T-helper 2 cell treated with Interferon-gamma antibody and Interleukin-4, amounts not matched to agents 100 ng/mL and 5 ng/mL, for 36 hours (primary cell): ENCODE measurements around the gene EXOC4. TPM values are rescaled to one million over a fixed set of nuclear protein-coding genes. Genes with fewer than 3 reads are reported as not detected.

Experiments
- intact Hi-C: fragments of 100-400 bp; cut with micrococcal nuclease; formaldehyde crosslinking; loops from one replicate; pipeline ENCODE4 v1.15.1; 2023
- total RNA-seq: library from RNA; stranded (reverse); gene quantifications from 2 replicates; pipeline ENCODE4 v1.2.3, GENCODE V29; 2022

EXOC4 gene
- total RNA-seq, 1 donor from 2014 or later = 74.2 TPM

DNA sequence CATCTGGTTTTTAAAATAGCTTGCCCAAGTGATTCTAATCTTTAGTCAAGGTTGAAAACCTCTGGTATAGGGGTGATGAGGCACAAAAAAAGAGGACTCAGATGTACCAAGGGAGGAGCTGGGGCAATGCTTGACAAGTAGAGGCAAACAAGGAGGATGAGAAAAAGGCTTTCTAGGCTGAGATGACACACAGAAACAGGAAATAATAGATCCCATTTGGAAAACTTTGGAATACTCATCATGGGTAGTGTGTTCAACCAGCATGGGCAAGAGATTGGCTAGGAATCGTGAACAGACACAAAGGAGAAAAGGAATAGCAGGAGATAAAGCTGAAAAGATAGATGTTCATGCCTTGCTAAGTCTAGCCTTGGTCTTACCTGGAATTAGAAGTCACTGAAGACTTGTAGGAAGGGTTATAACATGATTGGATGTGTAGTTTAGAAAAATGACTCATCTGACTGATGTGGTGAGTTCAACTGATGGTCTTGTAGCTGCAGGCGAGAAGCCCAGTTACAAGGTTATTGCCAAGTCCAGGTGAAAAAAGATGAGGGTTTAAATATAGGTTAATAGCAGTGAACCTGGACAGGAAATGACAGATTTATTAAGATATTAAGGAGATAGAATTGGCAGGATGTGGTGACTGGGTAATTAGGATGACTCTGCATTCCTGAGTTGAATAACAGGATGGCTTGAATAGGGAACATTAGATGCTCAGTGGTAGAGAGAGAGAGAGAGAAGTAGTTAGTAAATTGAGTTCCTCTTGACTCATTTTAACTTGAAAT is 660.2 kb downstream of the EXOC4 start:
- intact Hi-C loops = no loop called here

DNA sequence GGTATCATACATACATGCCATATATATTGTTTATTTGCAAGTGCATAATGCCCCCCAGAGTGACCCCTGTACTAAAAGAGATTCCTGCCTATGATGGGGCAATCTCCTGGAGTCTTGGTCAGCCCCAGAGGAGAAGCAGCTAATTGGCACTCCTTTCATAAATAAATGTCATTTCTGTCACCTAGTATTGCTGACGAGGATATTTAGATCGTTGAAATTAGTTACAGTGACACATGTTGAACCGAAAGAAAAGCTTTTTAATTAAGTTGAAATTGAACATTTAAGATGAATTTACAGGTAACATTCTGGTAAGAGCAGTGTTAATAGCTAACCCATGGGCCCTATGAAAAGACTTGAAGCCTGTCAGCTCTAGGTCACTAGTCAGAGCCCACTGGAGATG is 663.7 kb downstream of the EXOC4 start:
- intact Hi-C loops = no loop called here

DNA sequence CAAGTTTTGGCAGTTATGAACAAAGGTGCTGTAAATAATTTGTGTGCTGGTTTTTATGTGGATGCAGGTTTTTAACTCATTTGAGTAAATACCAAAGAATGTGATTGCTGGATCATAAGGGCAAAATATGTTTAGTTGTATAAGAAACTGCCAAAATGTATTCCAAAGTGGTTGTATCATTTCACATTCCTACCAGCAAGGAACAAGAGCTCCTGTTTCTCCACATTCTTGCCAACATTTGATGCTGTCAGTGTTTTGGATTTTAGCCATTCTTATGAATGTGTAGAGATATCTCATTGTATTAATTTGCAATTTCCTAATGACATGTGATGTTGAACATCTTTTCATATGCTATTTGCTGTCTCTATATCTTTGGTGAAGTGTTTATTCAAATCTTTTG is 666.9 kb downstream of the EXOC4 start:
- intact Hi-C loops = no loop called here

DNA sequence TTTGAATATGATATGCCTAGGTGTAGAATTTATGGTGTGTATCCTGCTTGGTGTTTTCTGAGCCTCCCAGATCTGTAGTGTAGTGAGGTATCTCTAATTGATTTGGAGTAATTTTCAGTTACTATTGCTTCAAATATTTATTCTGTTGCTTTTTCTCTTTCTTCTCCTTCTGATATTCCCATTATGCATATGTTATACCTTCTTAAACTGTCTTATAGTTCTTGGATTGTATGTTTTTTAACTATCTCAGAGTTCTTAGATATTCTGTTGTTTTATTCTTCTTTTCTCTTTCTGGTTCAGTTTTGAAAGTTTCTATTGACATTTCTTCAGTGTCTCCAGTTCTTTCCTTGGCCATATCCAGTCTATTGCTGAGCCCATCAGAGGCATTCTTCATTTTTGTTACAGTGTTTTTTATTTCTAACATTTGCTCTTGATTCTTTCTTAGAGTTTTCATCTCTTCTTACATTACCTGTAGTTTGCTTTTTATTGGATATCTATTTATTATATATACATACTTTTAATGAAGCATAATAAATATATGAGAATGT is 668.8 kb downstream of the EXOC4 start:
- intact Hi-C loops = no loop called here

DNA sequence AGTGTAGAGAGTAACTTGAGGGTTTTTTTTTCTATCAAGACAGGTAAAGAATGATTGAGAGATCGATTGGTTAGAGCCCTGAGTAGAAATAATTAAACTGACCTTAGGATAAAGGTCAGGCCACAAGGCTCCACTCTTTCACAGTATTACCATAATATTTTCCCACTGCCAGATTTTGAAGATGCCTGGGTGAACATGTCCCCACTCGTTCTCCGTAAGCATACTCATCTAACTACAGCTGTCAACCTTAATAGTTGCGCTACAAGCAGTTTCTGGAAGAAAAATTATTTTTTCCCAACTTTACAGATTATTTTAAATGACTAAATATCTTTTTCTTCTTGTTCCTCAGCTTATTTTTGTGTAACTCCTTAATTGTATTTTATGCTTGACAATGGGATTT is 671.1 kb downstream of the EXOC4 start:
- intact Hi-C loops = no loop called here

DNA sequence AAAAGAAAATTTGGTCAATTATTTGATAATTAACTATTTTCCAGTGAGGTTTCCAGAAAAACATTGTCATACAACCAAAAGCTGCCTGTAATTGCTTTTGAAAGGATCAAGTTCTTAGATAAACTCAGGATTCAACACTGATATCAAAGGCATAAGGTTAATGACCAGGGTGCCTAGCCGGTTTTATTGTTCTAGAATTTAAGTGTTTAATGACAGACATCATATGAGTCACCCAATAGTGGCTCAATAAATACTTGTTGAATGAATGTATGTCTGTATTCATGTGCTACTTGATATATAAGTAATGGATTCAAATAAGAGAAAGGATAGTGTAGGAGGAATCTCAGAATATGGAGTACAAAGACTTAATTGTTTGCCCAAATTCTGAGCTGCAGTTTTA is 678.2 kb downstream of the EXOC4 start:
- intact Hi-C loops = no loop called here

DNA sequence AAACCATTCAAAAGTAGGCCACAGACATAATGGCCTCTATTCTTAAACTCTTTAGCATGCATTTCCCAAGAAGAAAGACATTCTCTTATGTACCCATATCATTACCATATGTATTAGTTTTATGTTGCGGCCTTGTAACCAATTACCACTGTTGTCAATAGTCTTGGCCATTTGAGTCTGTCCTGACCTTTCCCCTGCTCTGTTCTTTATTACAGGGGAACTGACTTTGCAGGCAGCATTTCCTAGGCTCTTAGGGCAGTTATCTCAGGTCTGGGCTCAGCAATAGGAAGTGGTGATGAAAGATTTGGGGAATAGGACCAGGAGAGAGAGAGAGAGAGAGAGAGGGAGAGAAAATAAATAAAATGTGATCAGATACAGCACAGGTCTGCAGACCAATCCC is 679.7 kb downstream of the EXOC4 start:
- intact Hi-C loops = no loop called here

DNA sequence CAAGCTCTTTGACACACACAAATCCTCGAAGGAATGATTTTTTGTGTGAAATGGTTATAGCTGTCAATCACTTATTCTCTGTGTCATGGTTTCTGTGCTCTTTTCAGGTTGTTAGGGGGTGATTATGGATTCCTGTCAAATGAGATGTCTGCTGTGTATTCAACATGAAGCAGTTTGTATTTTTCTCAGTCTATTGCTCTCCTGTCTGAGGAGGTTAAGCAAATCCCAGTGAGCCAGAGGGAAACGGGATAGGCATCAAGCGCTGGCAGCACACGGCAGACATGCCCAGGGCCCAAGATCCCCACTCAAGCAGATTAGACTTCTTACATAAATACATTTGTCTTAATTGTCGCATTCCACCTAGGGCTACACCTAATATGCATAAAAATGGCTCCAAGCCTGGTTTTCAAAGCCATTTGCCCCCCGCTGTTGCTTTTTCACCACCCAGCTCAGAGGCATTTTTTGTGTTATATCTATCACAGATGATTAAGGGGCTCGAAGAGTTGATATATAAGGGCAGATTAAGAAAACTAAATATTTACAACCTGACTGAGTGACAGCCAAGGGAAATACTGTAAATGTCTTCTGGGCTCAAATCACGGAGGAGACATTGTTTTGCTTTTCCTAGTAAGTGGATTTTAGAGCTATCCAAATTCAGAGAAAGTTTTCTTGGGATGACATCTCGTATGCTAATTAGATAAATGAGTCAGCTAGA is 681.5 kb downstream of the EXOC4 start:
- intact Hi-C loops = no loop called here

DNA sequence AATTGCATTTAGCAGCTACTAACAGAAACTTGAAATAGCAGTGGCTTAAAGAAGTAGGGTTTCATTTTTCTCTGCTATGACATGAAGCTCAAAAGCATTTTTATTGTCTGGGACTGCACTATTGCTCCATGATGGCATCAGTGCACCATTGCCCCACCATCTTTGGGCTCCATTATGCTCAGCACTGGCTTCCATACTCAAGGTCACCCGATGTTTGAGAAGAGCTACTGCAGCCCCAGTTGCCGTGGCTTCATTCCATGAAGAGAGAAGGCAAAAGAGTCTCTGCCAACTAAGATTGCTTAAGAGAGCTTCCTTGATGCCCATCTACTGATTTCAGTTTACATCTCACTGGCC is 682.1 kb downstream of the EXOC4 start:
- intact Hi-C loops = no loop called here

DNA sequence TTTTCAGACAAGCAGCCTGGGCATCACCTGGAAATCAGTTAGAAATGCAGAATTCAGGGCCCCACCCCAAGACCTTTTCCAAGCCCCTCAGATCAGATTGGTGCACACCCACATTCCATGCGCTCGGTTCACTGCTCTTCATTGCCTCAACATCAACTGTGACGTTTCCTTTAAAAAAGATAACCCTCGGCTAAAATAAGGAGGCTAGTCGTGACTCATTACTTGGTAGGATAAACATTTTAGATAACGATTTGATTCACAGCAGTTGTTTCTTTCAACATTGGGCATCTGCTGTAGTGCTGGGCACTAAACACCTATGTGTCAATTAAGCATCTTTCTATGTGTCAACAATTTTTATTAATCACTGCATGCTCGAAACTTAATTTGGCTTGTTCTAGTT is 683.2 kb downstream of the EXOC4 start:
- intact Hi-C loops = no loop called here

DNA sequence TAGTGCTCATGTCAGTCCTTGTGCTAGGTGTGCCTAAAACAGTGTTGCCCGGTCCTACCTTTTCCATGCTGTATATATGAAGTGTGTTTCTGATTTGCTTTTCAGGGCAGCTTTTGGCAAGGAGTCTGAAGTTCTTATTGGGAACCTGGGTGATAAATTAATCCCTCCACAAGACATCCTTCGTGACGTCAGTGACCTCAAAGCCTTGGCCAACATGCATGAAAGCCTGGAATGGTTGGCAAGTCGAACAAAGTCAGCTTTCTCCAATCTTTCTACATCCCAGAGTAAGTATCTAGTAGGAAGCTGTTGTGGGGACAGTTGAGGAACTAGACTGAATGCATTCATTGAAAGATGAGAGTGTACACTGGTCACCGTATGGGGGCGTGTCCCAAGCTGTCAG is 684.9 kb downstream of the EXOC4 start:
- intact Hi-C loops = no loop called here

DNA sequence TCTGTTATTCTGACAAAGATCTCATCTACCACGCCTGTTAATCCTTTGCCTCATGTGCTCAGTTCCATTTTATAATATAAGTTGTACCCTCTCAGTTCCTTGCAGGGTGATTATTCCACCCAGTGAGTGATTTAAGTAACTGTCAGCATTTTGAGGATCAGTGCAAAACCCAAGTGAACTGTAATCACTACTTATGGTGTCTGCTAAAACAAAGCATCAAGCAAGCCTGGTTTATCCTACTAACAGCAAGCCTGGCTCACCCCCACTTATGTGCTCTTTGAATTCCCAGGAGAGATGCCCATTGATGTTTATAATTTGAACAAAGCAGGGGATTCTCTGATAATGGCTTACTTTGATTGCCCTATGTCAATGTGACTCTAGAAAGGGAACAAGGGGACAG is 687.5 kb downstream of the EXOC4 start:
- intact Hi-C loops = no loop called here

DNA sequence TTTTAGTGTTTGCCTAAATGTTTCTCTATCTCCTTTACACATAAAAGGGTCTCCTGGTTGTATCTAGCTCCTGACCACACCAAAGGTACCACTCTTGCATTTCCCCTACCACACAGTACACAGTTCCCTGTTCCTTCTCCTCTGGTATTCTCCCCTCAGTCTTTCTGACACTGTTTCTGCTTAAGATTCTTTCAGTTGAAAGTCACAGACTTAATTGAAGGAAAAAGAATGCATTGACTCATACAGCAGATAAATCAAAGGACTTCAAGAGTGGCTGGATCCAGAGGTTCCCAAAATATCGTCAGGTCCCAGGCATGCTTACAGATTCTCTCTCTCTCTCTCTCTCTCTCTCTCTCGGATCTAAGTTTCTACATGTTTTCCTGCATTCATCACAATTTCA is 688.6 kb downstream of the EXOC4 start:
- intact Hi-C loops = no loop called here

DNA sequence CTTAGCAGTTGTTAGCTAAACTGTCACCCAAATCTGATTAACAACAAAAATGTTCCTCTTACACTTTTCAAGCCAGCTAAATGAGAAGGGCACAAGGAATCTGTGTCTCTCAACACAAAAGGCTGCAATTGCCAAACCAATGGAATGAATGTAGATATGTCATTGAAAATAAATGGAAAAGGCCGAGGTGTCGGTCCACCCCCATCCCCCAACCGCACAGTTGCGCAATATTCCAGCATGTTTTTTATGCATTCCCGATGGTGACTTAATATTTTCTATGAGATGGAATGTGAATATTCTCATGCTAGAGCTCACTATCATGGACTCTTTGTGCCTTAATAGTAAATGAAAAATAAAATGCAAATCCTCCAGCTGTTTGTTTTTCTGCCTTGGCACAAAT is 692.6 kb downstream of the EXOC4 start:
- intact Hi-C loops = no loop called here

DNA sequence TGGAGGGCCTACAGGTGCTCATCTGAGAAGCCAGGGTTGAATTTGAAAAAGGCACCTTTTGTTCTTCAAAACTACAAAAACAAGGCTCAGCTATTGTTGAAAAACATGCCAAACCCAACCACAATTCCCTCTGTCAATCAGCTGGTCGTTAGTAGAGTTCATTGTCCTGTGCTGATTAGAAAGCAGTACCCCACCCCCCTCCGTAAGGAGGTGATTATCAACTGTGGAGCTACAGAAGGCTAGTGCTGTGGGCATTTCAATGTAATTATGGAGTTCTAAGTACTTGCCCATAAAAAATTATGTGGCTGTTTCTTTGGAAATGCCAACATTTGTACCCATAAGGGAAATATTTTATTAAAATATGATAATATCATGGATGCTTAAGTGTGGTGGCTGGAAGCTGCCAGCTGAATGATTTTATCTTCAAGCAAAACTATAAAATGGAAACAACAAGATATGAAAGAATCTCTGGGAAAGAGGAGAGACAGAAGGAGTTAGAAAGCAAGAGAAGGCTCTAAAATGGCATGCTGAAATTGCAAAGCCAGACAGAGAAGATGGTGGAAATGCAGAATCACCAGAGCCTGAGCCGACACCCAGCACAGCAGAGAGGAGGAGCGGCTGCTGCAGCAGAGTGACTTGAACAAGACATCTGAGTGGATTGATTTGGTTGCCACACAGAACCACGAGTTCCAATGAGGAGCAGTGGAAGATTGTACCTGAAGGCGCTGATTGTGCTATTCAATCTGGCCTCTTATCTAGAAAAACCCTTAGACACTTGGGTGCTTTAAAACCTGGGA is 694.8 kb downstream of the EXOC4 start:
- intact Hi-C loops = no loop called here

DNA sequence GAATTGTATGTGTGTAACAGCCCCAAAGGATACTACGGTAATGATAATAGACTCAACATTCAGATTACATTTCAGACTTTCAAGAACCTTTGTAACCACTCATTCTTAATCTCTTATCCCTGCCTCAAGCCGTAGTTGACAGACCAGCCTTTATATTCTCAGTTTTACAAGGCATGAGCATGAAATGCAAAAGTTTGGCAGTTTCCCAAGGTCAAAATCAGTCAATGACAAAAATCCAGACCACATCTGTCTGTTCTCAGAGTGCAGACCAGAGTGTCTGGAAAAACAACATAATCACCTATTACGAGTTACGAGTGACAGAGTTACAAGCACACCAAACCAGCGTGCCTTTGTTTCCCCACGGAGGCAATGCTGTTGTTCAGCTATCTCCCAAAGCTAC is 695.7 kb downstream of the EXOC4 start:
- intact Hi-C loops = no loop called here

DNA sequence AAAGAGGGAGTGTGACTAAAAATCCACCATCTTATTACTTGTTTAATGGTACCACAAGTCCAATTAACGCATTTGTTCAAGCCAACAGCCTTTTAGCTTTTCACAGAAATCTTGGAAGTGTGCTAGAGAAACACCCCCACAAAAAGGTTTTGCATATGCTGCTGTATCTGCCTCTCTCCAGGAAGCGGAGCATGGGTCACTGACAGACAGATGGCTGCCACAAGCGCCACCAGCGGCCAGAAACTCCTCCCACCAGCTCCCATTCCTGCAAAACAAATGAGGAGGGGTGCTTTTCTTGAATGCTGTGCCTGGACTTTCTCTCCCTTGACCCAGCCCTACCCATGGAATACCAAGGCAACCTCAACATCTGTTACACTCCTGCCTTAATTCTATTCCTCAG is 698.0 kb downstream of the EXOC4 start:
- intact Hi-C loops = no loop called here

DNA sequence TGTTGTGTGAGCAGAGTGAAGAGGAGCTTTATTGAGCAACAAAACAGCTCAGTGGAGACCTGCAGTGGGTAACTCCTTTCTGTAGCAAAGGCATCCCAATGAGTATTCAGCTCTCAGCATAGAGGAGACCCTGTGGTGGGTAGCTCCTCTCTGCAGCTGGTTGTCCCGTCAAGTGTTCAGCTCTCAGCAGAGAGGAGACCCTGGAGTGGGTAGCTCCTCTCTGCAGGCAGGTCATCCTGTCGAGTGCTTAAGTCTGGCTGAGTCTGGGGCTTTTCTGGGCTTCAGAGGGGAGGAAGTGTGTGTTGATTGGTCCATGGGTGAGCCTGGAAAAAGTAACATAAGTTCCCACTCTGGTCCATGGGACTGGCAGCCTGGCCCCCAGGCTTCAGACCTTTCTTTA is 702.3 kb downstream of the EXOC4 start:
- intact Hi-C loops = no loop called here

DNA sequence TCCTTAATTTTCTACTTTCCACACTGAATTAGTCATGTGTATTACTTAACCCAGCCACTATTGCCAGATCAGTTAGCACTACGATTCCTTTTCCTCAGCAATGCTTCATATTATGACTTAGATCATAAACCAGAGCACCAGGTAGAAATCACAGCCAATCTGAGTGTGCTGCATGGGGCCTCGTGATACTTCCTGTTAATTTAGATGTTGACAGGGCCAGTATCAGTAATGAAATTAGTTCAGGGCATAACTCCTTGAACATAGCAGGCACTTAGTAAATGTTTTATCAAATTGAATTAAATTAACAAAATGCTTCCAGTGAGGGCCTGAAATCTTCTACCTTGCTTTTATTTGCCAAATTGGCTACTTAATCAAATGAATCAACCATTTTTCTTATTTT is 705.0 kb downstream of the EXOC4 start:
- intact Hi-C loops = no loop called here

DNA sequence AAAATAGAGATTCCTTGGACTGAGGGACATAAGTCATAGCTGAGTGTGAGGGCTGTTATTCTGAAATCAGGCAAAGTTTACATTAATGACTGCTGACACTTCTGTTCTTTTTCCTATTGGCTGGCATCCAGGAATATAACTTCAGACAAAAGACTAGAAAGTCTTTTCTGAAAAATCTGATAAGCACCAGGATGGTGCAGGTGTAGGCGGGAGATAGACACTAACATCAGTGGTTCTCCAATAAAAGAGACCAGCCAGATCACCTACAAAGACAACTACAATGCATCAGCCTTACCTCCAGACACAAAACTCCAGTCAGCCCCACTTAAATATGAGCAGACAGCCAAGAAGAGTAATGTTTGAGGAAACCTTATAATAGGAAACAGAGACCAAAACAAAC is 705.9 kb downstream of the EXOC4 start:
- intact Hi-C loops = no loop called here

DNA sequence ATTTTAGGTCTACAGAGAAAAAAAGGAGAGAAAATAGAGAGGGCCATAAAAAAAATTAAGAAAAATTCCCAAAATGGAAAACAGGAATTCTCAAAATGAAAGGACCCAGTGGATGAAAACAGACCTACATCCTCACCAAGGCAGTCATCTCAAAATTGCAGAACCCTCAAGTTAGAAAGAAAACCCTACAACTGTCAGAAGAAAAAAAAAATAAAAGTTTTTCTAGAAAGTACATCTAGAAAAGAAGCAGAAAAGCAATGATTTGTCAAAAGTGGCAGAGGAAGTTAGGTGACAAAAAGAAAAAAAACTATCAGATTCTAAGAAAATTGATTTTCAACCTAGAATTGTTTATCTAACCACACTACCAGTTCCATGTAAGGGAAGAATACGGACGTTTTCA is 706.6 kb downstream of the EXOC4 start:
- intact Hi-C loops = no loop called here

DNA sequence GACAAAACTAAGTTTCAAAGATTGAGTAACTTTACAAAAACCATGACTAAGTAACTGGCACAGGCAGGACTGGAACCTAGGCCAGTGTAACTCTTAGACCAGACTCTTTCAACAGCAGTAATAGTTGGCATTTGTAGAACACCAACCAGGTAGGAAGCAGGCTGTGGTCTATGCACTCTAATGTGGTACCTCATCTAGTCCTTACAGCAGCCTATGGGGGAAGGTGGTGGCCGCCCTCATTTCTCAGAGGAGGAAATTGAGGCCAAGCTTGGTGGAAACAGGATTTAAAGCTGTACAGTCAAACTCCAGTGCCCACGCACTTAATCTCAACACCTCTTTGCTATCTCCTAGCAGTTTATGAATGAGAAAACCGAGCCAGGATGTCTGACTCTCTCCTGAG is 708.8 kb downstream of the EXOC4 start:
- intact Hi-C loops = no loop called here
